Mesodermal cell (in vitro differentiated cells): ENCODE data around the gene DGCR2.
"Not testable (repeated sequence)": the region's sequence is repeated elsewhere in the genome, so short reads cannot be mapped to it uniquely, and the experiment has no call there.

ENCODE experiments used
- H3K27ac ChIP-seq: 2 replicates; pipeline ENCODE4 v1.7.0; 2013; ENCODE audit warnings: mild to moderate bottlenecking, low read depth, low read length, moderate library complexity; ENCODE audit not compliant: severe bottlenecking
- H3K36me3 ChIP-seq: 2 replicates; pipeline ENCODE4 v1.7.1; 2013; ENCODE audit warnings: mild to moderate bottlenecking, low read length, moderate library complexity; ENCODE audit not compliant: control insufficient read depth, insufficient read depth
- H3K4me1 ChIP-seq: one replicate; pipeline ENCODE4 v1.7.1; 2013; ENCODE audit warnings: mild to moderate bottlenecking, low read length; ENCODE audit not compliant: insufficient read depth, control insufficient read depth, poor library complexity, severe bottlenecking
- H3K4me3 ChIP-seq: 2 replicates; pipeline ENCODE4 v1.7.0; 2013; ENCODE audit warnings: low read length, control low read depth, mild to moderate bottlenecking; ENCODE audit not compliant: insufficient read depth, poor library complexity, severe bottlenecking; ENCODE audit errors: extremely low read depth
- H3K9me3 ChIP-seq: 2 replicates; pipeline ENCODE4 v1.7.1; 2013; ENCODE audit warnings: mild to moderate bottlenecking, low read length, moderate library complexity; ENCODE audit not compliant: control insufficient read depth
- WGBS, 2 experiments: methylation state at CpG; one replicate each; pipeline ENCODE4 v1.1.5; 2013; ENCODE audit warnings: missing lambda C conversion rate in 2 of 2; ENCODE audit not compliant: insufficient coverage in 2 of 2; 5-methylcytosine and 5-hydroxymethylcytosine counted together

The DGCR2 gene

GRCh38 chr22:18988958-18989357 is 133.3 kb downstream of the DGCR2 start:
- H3K4me1 ChIP-seq = peaks cover 2% of the 10 kb centered on the region
- no peaks in the 10 kb centered on the region for H3K9me3 ChIP-seq
- H3K4me3 ChIP-seq = no peak overlapping the region
- no peaks in the 10 kb centered on the region for H3K36me3 ChIP-seq
- WGBS, 2 experiments = 83 to 90% methylated on average over 2 to 3 of the region's 4 CpGs
- H3K27ac ChIP-seq = no peak overlapping the region

- no peaks in the 10 kb centered on the region for H3K4me1 ChIP-seq
- WGBS, 2 experiments = 19 to 51% methylated on average over 6 to 13 of the region's 13 CpGs
Measured at GRCh38 chr22:18987765-18988164, 134.4 kb downstream of the DGCR2 start.

GRCh38 chr22:18987114-18987513 is 135.1 kb downstream of the DGCR2 start:
- H3K4me1 ChIP-seq, H3K27ac ChIP-seq, H3K9me3 ChIP-seq, H3K4me3 ChIP-seq, H3K36me3 ChIP-seq: not testable (repeated sequence)
- 61 to 80% methylated on average over 2 to 3 of the region's 5 CpGs for WGBS, 2 experiments

More at GRCh38 chr22:18987765-18988164, 134.4 kb downstream of the DGCR2 start:
- Histone ChIP-seq H3K9me3 (no peaks in the 10 kb centered on the region), H3K27ac (no peak overlapping the region), H3K4me3 (no peak overlapping the region), H3K36me3 (no peaks in the 10 kb centered on the region)
